ENCODE measurements around the gene ABHD12.
"Not testable (repeated sequence)": the region's sequence is repeated elsewhere in the genome, so short reads cannot be mapped to it uniquely, and the experiment has no call there.

Gene ABHD12

GRCh38 chr20:25321991-25322390, 68.6 kb downstream of the ABHD12 start:
- no peak for ATAC-seq
- DNase-seq, result no peak

GRCh38 chr20:25321262-25321831, 69.3 kb downstream of the ABHD12 start:
- ATAC-seq (peak; percentile 40), DNase-seq (no peak)

- ATAC-seq (no peak), DNase-seq (no peak)
Measured at GRCh38 chr20:25320035-25320800, 70.4 kb downstream of the ABHD12 start.

GRCh38 chr20:25319241-25320034, 71.2 kb downstream of the ABHD12 start:
- ATAC-seq, result no peak
- DNase-seq, result no peak

GRCh38 chr20:25318471-25319240, 72.0 kb downstream of the ABHD12 start:
- ATAC-seq, result no peak

GRCh38 chr20:25317351-25318075, 73.1 kb downstream of the ABHD12 start:
- DNase-seq, result no peak

More at GRCh38 chr20:25318471-25319240, 72.0 kb downstream of the ABHD12 start:
- DNase-seq, result no peak

GRCh38 chr20:25316506-25317190, 74.0 kb downstream of the ABHD12 start:
- DNase-seq (no peak), ATAC-seq (no peak)

More at GRCh38 chr20:25317351-25318075, 73.1 kb downstream of the ABHD12 start:
- ATAC-seq, result no peak

GRCh38 chr20:25315418-25316210, 75.0 kb downstream of the ABHD12 start:
- DNase-seq, result no peak
- no peak for ATAC-seq

- ATAC-seq (no peak), DNase-seq (no peak)
Measured at GRCh38 chr20:25314497-25315417, 75.9 kb downstream of the ABHD12 start.

GRCh38 chr20:25313593-25313992, 77.0 kb downstream of the ABHD12 start:
- DNase-seq, result no peak
- no peak for ATAC-seq

GRCh38 chr20:25312716-25313115, 77.9 kb downstream of the ABHD12 start:
- not testable (repeated sequence) for ATAC-seq, DNase-seq

GRCh38 chr20:25310921-25311728, 79.5 kb downstream of the ABHD12 start:
- DNase-seq (no peak), ATAC-seq (no peak)

GRCh38 chr20:25310268-25310920, 80.2 kb downstream of the ABHD12 start:
- ATAC-seq (peak; percentile 97), DNase-seq (peak; percentile 61)

- peak; percentile 25 for ATAC-seq
- DNase-seq, result peak; percentile 21
Measured at GRCh38 chr20:25309395-25310267, 81.0 kb downstream of the ABHD12 start.

GRCh38 chr20:25308671-25309394, 81.8 kb downstream of the ABHD12 start:
- ATAC-seq, result no peak
- DNase-seq, result no peak

GRCh38 chr20:25308083-25308491, 82.5 kb downstream of the ABHD12 start:
- ATAC-seq (no peak), DNase-seq (no peak)

Measured in stimulated activated naive CD8-positive, alpha-beta T cell treated with anti-CD3 and anti-CD28 coated beads, Interleukin-15, Interleukin-2, amounts not matched to agents 100 U/mL and 50 U/mL, for 24 hours (primary cell).